ENCODE results near the gene LTA4H.

Gene LTA4H

GRCh38 chr12:95959107-95959506, 76.3 kb downstream of the LTA4H start:
- DNase-seq (ENCODE audit: low read depth, low spot score): no peak

- DNase-seq (ENCODE audit: low read depth, low spot score): no peak
These were observed 78.7 kb downstream of the LTA4H start for GRCh38 chr12:95956557-95957145.

GRCh38 chr12:95955549-95956159, 79.7 kb downstream of the LTA4H start:
- DNase-seq (ENCODE audit: low read depth, low spot score): no peak

GRCh38 chr12:95953000-95953399, 82.4 kb downstream of the LTA4H start:
- DNase-seq (ENCODE audit: low read depth, low spot score): no peak

- DNase-seq (ENCODE audit: low read depth, low spot score): no peak
These were observed 83.9 kb downstream of the LTA4H start for GRCh38 chr12:95951515-95951914.

Data from activated CD4-positive, CD25-positive, alpha-beta regulatory T cell treated with anti-CD3 and anti-CD28 coated beads, Interleukin-2, amount 50 U/mL, for 16 hours (primary cell).